H9 (cell line): ENCODE data around the gene TM7SF3. TPM values are rescaled to one million over a fixed set of nuclear protein-coding genes. Genes with fewer than 3 reads are reported as not detected.

Experiments used
- DNase-seq: peaks from one replicate; pipeline ENCODE4 v3.0.0-alpha.2; 2017
- H2AFZ ChIP-seq: one replicate; pipeline ENCODE4 v1.6.1; 2013; ENCODE audit warnings: mild to moderate bottlenecking, low read length, control low read depth, moderate library complexity
- H2AK5ac ChIP-seq: 2 replicates; pipeline ENCODE4 v1.6.1; 2013; ENCODE audit warnings: low read length, control low read depth, mixed read lengths; ENCODE audit not compliant: insufficient read length
- H2BK120ac ChIP-seq: one replicate; pipeline ENCODE4 v1.6.1; 2013; ENCODE audit warnings: low read depth, mild to moderate bottlenecking, low read length, control low read depth, inconsistent platforms; ENCODE audit not compliant: poor library complexity, severe bottlenecking
- H2BK12ac ChIP-seq: 2 replicates; pipeline ENCODE4 v1.6.1; 2013; ENCODE audit warnings: low read length, control low read depth, mixed read lengths, low read depth; ENCODE audit not compliant: insufficient read length
- H2BK15ac ChIP-seq: 2 replicates; pipeline ENCODE4 v1.6.1; 2013; ENCODE audit warnings: low read depth, low read length, control low read depth
- H2BK20ac ChIP-seq: one replicate; pipeline ENCODE4 v1.6.1; 2013; ENCODE audit warnings: low read depth, mild to moderate bottlenecking, low read length, control low read depth, inconsistent platforms; ENCODE audit not compliant: poor library complexity, severe bottlenecking
- H2BK5ac ChIP-seq: 2 replicates; pipeline ENCODE4 v1.6.1; 2013; ENCODE audit warnings: low read length, control low read depth, mixed read lengths; ENCODE audit not compliant: insufficient read length
- H3K14ac ChIP-seq: 2 replicates; pipeline ENCODE4 v1.6.1; 2013; ENCODE audit warnings: low read length, control low read depth; ENCODE audit not compliant: insufficient read depth
- H3K18ac ChIP-seq: 2 replicates; pipeline ENCODE4 v1.6.1; 2013; ENCODE audit warnings: low read depth, mild to moderate bottlenecking, mixed read lengths, low read length, control low read depth; ENCODE audit not compliant: insufficient read length
- H3K23ac ChIP-seq: 2 replicates; pipeline ENCODE4 v1.6.1; 2013; ENCODE audit warnings: low read length, control low read depth, mixed read lengths, low read depth; ENCODE audit not compliant: insufficient read length
- H3K23me2 ChIP-seq: 2 replicates; pipeline ENCODE4 v1.6.1; 2013; ENCODE audit warnings: low read depth, mild to moderate bottlenecking, mixed read lengths, low read length, control low read depth; ENCODE audit not compliant: insufficient read length, poor library complexity, severe bottlenecking
- H3K27ac ChIP-seq: 2 replicates; pipeline ENCODE4 v1.5.1; 2013; ENCODE audit warnings: low read length, control low read depth, mixed read lengths, low read depth; ENCODE audit not compliant: insufficient read length
- H3K27me3 ChIP-seq: 2 replicates; pipeline ENCODE4 v1.6.1; 2013; ENCODE audit warnings: low read length, control low read depth, inconsistent platforms; ENCODE audit not compliant: insufficient read depth
- H3K4ac ChIP-seq: 2 replicates; pipeline ENCODE4 v1.6.1; 2013; ENCODE audit warnings: low read depth, mild to moderate bottlenecking, control low read depth, inconsistent platforms, low read length, moderate library complexity
- H3K4me1 ChIP-seq: 2 replicates; pipeline ENCODE4 v1.6.1; 2013; ENCODE audit warnings: low read length, control low read depth, inconsistent platforms; ENCODE audit not compliant: insufficient read depth
- H3K4me2 ChIP-seq: 2 replicates; pipeline ENCODE4 v1.6.1; 2013; ENCODE audit warnings: low read length, control low read depth, mixed read lengths; ENCODE audit not compliant: insufficient read length, insufficient read depth
- H3K56ac ChIP-seq: 2 replicates; pipeline ENCODE4 v1.6.1; 2013; ENCODE audit warnings: low read depth, mild to moderate bottlenecking, mixed read lengths, low read length, control low read depth; ENCODE audit not compliant: insufficient read length
- H3K79me1 ChIP-seq: 2 replicates; pipeline ENCODE4 v1.6.1; 2013; ENCODE audit warnings: low read depth, mild to moderate bottlenecking, moderate library complexity, low read length, control low read depth, inconsistent platforms; ENCODE audit not compliant: insufficient read depth, poor library complexity, severe bottlenecking
- H3K79me2 ChIP-seq: 2 replicates; pipeline ENCODE4 v1.6.1; 2013; ENCODE audit warnings: low read length, control low read depth, inconsistent platforms; ENCODE audit not compliant: insufficient read depth
- H3K9ac ChIP-seq: 2 replicates; pipeline ENCODE4 v1.6.1; 2013; ENCODE audit warnings: low read length, control low read depth, mixed read lengths; ENCODE audit not compliant: insufficient read length; ENCODE audit errors: extremely low read depth
- H3K9me3 ChIP-seq: one replicate; pipeline ENCODE4 v1.6.1; 2013; ENCODE audit warnings: low read depth, low read length, inconsistent platforms; ENCODE audit not compliant: control insufficient read depth
- H3T11ph ChIP-seq: one replicate; pipeline ENCODE4 v1.6.1; 2013; ENCODE audit warnings: mild to moderate bottlenecking, low read length, control low read depth, inconsistent platforms
- H4K20me1 ChIP-seq: one replicate; pipeline ENCODE4 v1.6.1; 2013; ENCODE audit not compliant: control insufficient read depth, insufficient read length, insufficient read depth
- H4K5ac ChIP-seq: 2 replicates; pipeline ENCODE4 v1.6.1; 2013; ENCODE audit warnings: low read depth, mild to moderate bottlenecking, mixed read lengths, low read length, control low read depth; ENCODE audit not compliant: insufficient read length
- H4K8ac ChIP-seq: replicated peaks from 2 replicates; pipeline ENCODE4 v1.6.1; 2013; ENCODE audit warnings: low read length, control low read depth, mixed read lengths, low read depth; ENCODE audit not compliant: insufficient read length
- H4K91ac ChIP-seq: 2 replicates; pipeline ENCODE4 v1.6.1; 2013; ENCODE audit warnings: low read depth, mild to moderate bottlenecking, moderate library complexity, mixed read lengths, low read length, control low read depth; ENCODE audit not compliant: insufficient read length
- H3K27ac Mint-ChIP-seq, 3 experiments: 2 replicates in 2 of 3; 3 replicates in 1 of 3; pipeline ENCODE4 v1.8.0; 2020 to 2021; ENCODE audit warnings: mixed read lengths in 3 of 3, mild to moderate bottlenecking in 1 of 3, moderate library complexity in 1 of 3
- H3K27me3 Mint-ChIP-seq: 2 replicates; pipeline ENCODE4 v1.8.0; 2021; ENCODE audit warnings: low read depth, mild to moderate bottlenecking, moderate library complexity, mixed read lengths
- H3K36me3 Mint-ChIP-seq, 3 experiments: 2 replicates in 2 of 3; 3 replicates in 1 of 3; pipeline ENCODE4 v1.8.0; 2020 to 2021; ENCODE audit warnings: low read depth in 3 of 3, mixed read lengths in 3 of 3; ENCODE audit not compliant: insufficient read depth in 1 of 3
- H3K4me1 Mint-ChIP-seq, 2 experiments: 2 replicates each; pipeline ENCODE4 v1.8.0; 2020; ENCODE audit warnings: mixed read lengths in 2 of 2
- H3K4me3 Mint-ChIP-seq, 2 experiments: 2 replicates in 1 of 2; 3 replicates in 1 of 2; pipeline ENCODE4 v1.8.0; 2020 to 2021; ENCODE audit warnings: mild to moderate bottlenecking in 2 of 2, mixed read lengths in 2 of 2, moderate library complexity in 1 of 2
- H3K9me3 Mint-ChIP-seq, 2 experiments: 2 replicates in 1 of 2; 3 replicates in 1 of 2; pipeline ENCODE4 v1.8.0; 2020; ENCODE audit warnings: mild to moderate bottlenecking in 2 of 2, mixed read lengths in 2 of 2, moderate library complexity in 1 of 2
- CTCF ChIP-seq: fragments of 200-600 bp; sonication (generic); conservative IDR thresholded peaks from 3 replicates; pipeline ENCODE4 v1.8.0; 2021; ENCODE audit warnings: antibody characterized with exemption, mild to moderate bottlenecking
- WGBS: extraction: QIAGEN DNeasy Blood & Tissue Kit; methylation state at CpG from one replicate; pipeline ENCODE4 v1.1.7; 2013; ENCODE audit warnings: missing lambda C conversion rate, low lambda C conversion rate, mixed read lengths; ENCODE audit not compliant: insufficient read length; ENCODE audit errors: extremely low coverage; 5-methylcytosine and 5-hydroxymethylcytosine counted together
- total RNA-seq: library from RNA; stranded (reverse); gene quantifications from 2 replicates; pipeline ENCODE4 v1.2.1, GENCODE V29; 2021

The TM7SF3 gene
- total RNA-seq, 1 experiment from 2014 or later: 74.9 TPM

DNA sequence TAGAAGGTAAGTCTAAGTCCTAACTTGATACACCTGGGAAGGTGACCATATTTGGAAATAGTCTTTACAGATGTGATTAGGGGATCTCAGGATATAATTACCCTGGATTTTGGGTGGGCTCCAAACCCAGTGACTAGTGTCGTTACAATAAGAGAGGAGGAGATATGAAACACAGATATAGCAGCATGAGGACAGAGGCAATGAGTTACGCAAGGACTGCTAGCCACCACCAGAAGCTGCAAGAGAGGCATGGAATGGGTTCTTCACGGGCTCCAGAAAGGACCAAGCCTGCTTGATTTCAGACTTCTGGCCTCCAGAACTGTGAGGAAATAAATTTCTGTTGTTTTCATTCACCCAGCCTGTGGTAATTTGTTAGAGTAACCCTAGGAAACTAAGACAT is 47.3 kb downstream of the TM7SF3 start:
- Histone ChIP-seq H3K14ac (no peak overlapping the region), H3K79me2 (no peaks in the 10 kb centered on the region), H3K9ac (no peak overlapping the region), H3K4me1 (no peaks in the 10 kb centered on the region), H3K23me2 (no peaks in the 10 kb centered on the region), H3K27ac (no peak overlapping the region), H3K56ac (no peak overlapping the region), H4K20me1 (no peaks in the 10 kb centered on the region), H2AK5ac (no peak overlapping the region), H3K18ac (no peak overlapping the region), H2BK20ac (no peak overlapping the region), H2BK15ac (no peak overlapping the region), H3K4ac (no peak overlapping the region), H2BK12ac (no peak overlapping the region), H2BK120ac (no peak overlapping the region), H3K23ac (no peak overlapping the region), H3K79me1 (no peaks in the 10 kb centered on the region), H3K4me2 (no peak overlapping the region), H3K27me3 (no peaks in the 10 kb centered on the region), H2BK5ac (no peak overlapping the region), H4K8ac (no peak overlapping the region), H4K5ac (no peak overlapping the region), H2AFZ (no peak overlapping the region), H4K91ac (no peak overlapping the region), H3K9me3 (no peaks in the 10 kb centered on the region), H3T11ph (no peak overlapping the region)
- Mint-ChIP-seq H3K27me3 (no peaks in the 10 kb centered on the region), H3K36me3 (peaks cover 2 to 38% (median 21%) of the 10 kb centered on the region in 3 experiments; a peak in 5 of 7 replicates), H3K27ac (no peak overlapping the region), H3K4me1 (no peaks in the 10 kb centered on the region), H3K9me3 (no peaks in the 10 kb centered on the region), H3K4me3 (no peak overlapping the region)
- no peak for TF ChIP-seq CTCF
- WGBS: no CpG with 5 or more reads among the region's 3 CpGs
- DNase-seq: no peak
